ENCODE results near the gene ZNF609. TPM values are rescaled to one million over a fixed set of nuclear protein-coding genes. Genes with fewer than 3 reads are reported as not detected.
"Not testable (repeated sequence)": the region's sequence is repeated elsewhere in the genome, so short reads cannot be mapped to it uniquely, and the experiment has no call there.

The ZNF609 gene
- total and polyA plus RNA-seq, 4 donors, result 5.4 to 46.7 (median 23.6) TPM

DNA sequence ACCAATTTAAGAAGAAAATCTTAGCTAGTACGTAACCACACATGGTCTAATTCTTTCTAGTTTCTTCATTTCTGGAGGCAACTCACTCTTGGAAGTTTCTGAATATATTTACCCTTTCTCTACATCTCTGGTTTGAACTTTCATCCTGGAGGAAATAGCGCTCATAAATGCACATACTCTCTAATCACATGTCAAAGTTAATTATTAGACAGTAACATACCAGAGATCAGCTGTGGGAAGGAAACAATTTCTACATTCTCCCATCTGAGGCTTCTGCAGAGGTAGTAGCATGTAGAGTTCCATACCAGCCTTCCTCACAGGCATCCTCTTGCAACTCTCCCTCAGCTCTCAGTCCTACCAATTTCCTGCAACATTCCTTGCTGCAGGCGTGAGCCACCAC is 182.5 kb downstream of the ZNF609 start:
- WGBS, 2 donors, result 96 to 97% methylated on average over 3 of the region's 3 CpGs

DNA sequence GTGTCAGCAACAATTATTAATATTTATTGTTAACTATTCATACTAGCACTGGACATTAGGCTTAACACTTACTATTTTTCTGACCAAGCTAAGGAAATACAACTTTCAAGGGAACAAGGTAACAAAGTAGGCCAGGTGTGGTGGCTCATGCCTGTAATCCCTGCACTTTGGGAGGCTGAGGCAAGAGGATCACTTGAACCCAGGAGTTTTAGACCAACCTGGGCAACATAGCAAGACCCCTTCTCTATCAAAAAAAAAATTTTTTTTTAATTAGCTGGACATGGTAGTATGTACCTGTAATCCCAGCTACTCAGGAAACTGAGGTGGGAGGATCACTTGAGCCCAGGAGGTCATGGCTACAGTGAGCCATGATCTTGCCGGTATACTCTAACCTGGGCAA is 183.3 kb downstream of the ZNF609 start:
- no peaks in the 10 kb centered on the region for H3K9me3 ChIP-seq (ENCODE audit: control insufficient read depth, low read length)
- H3K4me3 ChIP-seq (ENCODE audit: low read length in 2 of 2), result no peak overlapping the region
- H3K27me3 ChIP-seq (ENCODE audit: control insufficient read depth in 1 of 2, insufficient read depth in 2 of 2, low read length in 1 of 2), result no peaks in the 10 kb centered on the region
- intact Hi-C loops (cut with DNase I), result no loop called here
- ATAC-seq (ENCODE audit: low FRiP score) (no peak), DNase-seq (no peak)
- WGBS, 2 donors, result 94 to 96% methylated on average over 1 of the region's 1 CpG
- H3K4me1 ChIP-seq (ENCODE audit: control insufficient read depth in 1 of 2, insufficient read depth in 2 of 2, low read length in 2 of 2), result peaks cover 0 to 5% of the 10 kb centered on the region in 2 donors
- H3K36me3 ChIP-seq (ENCODE audit: control insufficient read depth in 1 of 2, insufficient read depth in 2 of 2, low read length in 1 of 2), result no peaks in the 10 kb centered on the region
- H3K27ac ChIP-seq (ENCODE audit: low read depth in 1 of 2, low read length in 2 of 2), result no peak overlapping the region

More for the DNA sequence above, 182.5 kb downstream of the ZNF609 start:
- no peak for ATAC-seq (ENCODE audit: low FRiP score)
- Histone ChIP-seq H3K9me3 (ENCODE audit: control insufficient read depth, low read length) (no peaks in the 10 kb centered on the region), H3K27ac (ENCODE audit: low read depth in 1 of 2, low read length in 2 of 2) (no peak overlapping the region), H3K4me3 (ENCODE audit: low read length in 2 of 2) (no peak overlapping the region), H3K27me3 (ENCODE audit: control insufficient read depth in 1 of 2, insufficient read depth in 2 of 2, low read length in 1 of 2) (no peaks in the 10 kb centered on the region), H3K36me3 (ENCODE audit: control insufficient read depth in 1 of 2, insufficient read depth in 2 of 2, low read length in 1 of 2) (no peaks in the 10 kb centered on the region), H3K4me1 (ENCODE audit: control insufficient read depth in 1 of 2, insufficient read depth in 2 of 2, low read length in 2 of 2) (peaks cover 0 to 5% of the 10 kb centered on the region in 2 donors)
- DNase-seq, result no peak
- intact Hi-C loops (cut with DNase I), result no loop called here

DNA sequence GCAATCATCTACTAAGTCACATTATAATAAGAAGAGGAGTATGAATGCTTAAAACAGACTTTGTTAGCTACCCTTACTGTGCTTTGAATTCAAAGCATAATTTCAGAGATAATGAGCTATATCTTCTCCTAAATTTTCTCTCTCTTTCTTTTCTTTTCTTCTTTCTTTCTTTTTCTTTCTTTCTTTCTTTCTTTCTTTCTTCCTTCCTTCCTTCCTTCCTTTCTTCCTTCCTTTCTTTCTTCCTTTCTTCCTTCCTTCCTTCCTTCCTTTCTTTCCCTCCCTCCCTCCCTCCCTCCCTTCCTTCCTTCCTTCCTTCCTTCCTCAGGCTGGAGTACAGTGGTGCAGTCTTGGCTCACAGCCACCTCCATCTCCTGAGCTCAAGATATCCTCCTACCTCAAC is 184.4 kb downstream of the ZNF609 start:
- H3K27ac ChIP-seq (ENCODE audit: low read depth in 1 of 2, low read length in 2 of 2); H3K36me3 ChIP-seq (ENCODE audit: control insufficient read depth in 1 of 2, insufficient read depth in 2 of 2, low read length in 1 of 2); intact Hi-C loops (cut with DNase I); H3K9me3 ChIP-seq (ENCODE audit: control insufficient read depth, low read length); DNase-seq; ATAC-seq (ENCODE audit: low FRiP score); H3K27me3 ChIP-seq (ENCODE audit: control insufficient read depth in 1 of 2, insufficient read depth in 2 of 2, low read length in 1 of 2); H3K4me3 ChIP-seq (ENCODE audit: low read length in 2 of 2); H3K4me1 ChIP-seq (ENCODE audit: control insufficient read depth in 1 of 2, insufficient read depth in 2 of 2, low read length in 2 of 2): not testable (repeated sequence)

DNA sequence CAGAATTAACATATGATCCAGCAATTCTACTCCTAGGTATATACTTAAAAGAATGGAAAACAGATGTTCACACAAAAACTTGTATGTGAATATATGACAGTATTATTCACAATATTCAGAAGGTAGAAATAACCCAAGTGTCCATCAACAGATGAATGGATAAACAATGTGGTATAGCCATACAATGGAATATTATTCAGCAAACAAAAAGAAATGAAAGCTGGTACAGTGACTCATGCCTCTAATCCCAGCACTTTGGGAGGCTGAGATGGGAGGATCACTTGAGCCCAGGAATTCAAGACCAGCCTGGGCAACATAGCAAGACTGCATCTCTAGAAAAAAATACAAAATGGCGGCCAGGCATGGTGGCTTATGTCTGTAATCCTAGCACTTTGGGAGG is 185.6 kb downstream of the ZNF609 start:
- Histone ChIP-seq H3K27me3 (ENCODE audit: control insufficient read depth in 1 of 2, insufficient read depth in 2 of 2, low read length in 1 of 2) (no peaks in the 10 kb centered on the region), H3K4me3 (ENCODE audit: low read length in 2 of 2) (no peak overlapping the region), H3K9me3 (ENCODE audit: control insufficient read depth, low read length) (no peaks in the 10 kb centered on the region), H3K27ac (ENCODE audit: low read depth in 1 of 2, low read length in 2 of 2) (no peak overlapping the region), H3K4me1 (ENCODE audit: control insufficient read depth in 1 of 2, insufficient read depth in 2 of 2, low read length in 2 of 2) (no peaks in the 10 kb centered on the region), H3K36me3 (ENCODE audit: control insufficient read depth in 1 of 2, insufficient read depth in 2 of 2, low read length in 1 of 2) (no peaks in the 10 kb centered on the region)
- 99 to 100% methylated on average over 1 of the region's 1 CpG for WGBS, 2 donors
- DNase-seq (no peak), ATAC-seq (ENCODE audit: low FRiP score) (no peak)
- intact Hi-C loops (cut with DNase I), result no loop called here

DNA sequence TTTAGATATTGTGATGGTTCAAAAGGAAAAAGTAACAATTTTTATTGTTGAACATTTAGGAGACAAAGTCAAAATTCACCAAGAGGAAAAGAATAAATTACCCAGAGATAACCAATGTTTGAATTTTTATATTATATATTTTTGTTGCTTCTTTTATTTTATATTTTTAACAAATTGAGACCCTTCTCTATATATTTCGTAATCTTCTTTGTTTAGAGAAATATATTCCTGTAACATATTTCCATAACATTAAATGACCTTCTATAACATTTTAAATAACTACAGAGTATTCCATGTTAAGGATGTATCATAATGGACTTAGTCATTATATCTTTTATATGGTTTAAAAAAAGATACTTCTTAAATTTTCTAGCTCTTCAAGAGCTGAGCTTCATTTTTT is 187.0 kb downstream of the ZNF609 start:
- ATAC-seq (ENCODE audit: low FRiP score), result no peak
- Histone ChIP-seq H3K36me3 (ENCODE audit: control insufficient read depth in 1 of 2, insufficient read depth in 2 of 2, low read length in 1 of 2) (no peaks in the 10 kb centered on the region), H3K27ac (ENCODE audit: low read depth in 1 of 2, low read length in 2 of 2) (no peak overlapping the region), H3K4me1 (ENCODE audit: control insufficient read depth in 1 of 2, insufficient read depth in 2 of 2, low read length in 2 of 2) (no peaks in the 10 kb centered on the region), H3K9me3 (ENCODE audit: control insufficient read depth, low read length) (no peaks in the 10 kb centered on the region), H3K27me3 (ENCODE audit: control insufficient read depth in 1 of 2, insufficient read depth in 2 of 2, low read length in 1 of 2) (no peaks in the 10 kb centered on the region), H3K4me3 (ENCODE audit: low read length in 2 of 2) (no peak overlapping the region)
- DNase-seq, result no peak
- intact Hi-C loops (cut with DNase I), result no loop called here
- 98 to 99% methylated on average over 1 of the region's 1 CpG for WGBS, 2 donors

DNA sequence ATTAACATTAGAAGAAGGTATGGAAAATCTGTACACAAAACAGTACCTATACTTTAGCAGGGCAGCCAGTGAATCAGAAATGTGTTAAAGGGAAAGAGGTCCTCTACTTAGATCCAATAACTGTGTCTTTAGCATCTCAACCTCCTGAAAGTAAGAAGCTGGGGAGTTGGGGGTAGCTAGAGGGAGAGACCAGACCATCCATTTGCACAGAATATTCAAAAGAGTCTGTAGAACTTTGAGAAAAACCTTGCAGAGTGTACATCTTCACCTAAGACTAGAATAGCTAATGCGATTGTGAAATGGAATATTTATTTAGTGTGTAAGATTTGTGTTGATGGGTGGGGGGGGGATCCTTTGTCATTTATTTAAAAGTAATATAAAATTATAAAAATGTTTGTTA is 190.2 kb downstream of the ZNF609 start:
- no peaks in the 10 kb centered on the region for H3K36me3 ChIP-seq (ENCODE audit: control insufficient read depth in 1 of 2, insufficient read depth in 2 of 2, low read length in 1 of 2)
- H3K4me3 ChIP-seq (ENCODE audit: low read length in 2 of 2), result no peak overlapping the region
- H3K4me1 ChIP-seq (ENCODE audit: control insufficient read depth in 1 of 2, insufficient read depth in 2 of 2, low read length in 2 of 2), result no peaks in the 10 kb centered on the region
- DNase-seq (no peak), ATAC-seq (ENCODE audit: low FRiP score) (no peak)
- H3K9me3 ChIP-seq (ENCODE audit: control insufficient read depth, low read length), result no peaks in the 10 kb centered on the region
- 79 to 92% methylated on average over 1 of the region's 1 CpG for WGBS, 2 donors
- intact Hi-C loops (cut with DNase I), result loop anchor here in 1 of 2 donors (10.0 kb wide), 1 partner anchor 226 kb away; no protein-coding TSS in a partner anchor
- no peaks in the 10 kb centered on the region for H3K27me3 ChIP-seq (ENCODE audit: control insufficient read depth in 1 of 2, insufficient read depth in 2 of 2, low read length in 1 of 2)
- no peak overlapping the region for H3K27ac ChIP-seq (ENCODE audit: low read depth in 1 of 2, low read length in 2 of 2)

DNA sequence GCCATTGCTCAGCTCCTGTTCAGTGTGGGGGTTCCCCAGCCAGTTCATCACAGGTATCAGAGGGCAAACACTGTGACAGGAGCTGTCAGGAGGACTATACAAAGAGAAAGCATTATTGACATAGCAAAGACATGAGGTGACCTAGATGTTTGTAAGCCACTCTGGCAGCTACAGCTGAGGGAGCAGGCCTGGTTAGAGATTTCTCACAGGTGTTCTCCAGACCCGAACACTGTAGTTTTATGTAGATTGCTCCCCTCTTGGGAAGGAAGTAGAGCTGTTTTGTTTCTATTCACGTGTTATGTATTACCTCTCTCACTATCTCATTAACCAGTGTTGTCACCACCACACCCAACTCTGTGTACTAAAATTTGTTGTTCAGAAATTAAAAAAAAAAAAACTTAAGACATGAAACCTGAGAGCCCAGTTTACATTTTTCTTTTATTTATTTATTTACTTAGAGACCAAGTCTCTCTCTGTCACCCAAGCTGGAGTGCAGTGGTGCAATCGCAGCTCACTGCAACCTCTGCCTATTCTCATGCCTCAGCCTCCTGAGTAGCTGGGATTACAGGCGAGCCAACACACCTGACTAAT is 191.3 kb downstream of the ZNF609 start:
- DNase-seq, result no peak
- no peak for ATAC-seq (ENCODE audit: low FRiP score)
- WGBS, 2 donors, result 82 to 89% methylated on average over 4 of the region's 4 CpGs
- no peaks in the 10 kb centered on the region for H3K36me3 ChIP-seq (ENCODE audit: control insufficient read depth in 1 of 2, insufficient read depth in 2 of 2, low read length in 1 of 2)
- no peaks in the 10 kb centered on the region for H3K27me3 ChIP-seq (ENCODE audit: control insufficient read depth in 1 of 2, insufficient read depth in 2 of 2, low read length in 1 of 2)
- no peak overlapping the region for H3K4me3 ChIP-seq (ENCODE audit: low read length in 2 of 2)
- H3K27ac ChIP-seq (ENCODE audit: low read depth in 1 of 2, low read length in 2 of 2), result no peak overlapping the region
- no peaks in the 10 kb centered on the region for H3K4me1 ChIP-seq (ENCODE audit: control insufficient read depth in 1 of 2, insufficient read depth in 2 of 2, low read length in 2 of 2)
- H3K9me3 ChIP-seq (ENCODE audit: control insufficient read depth, low read length), result no peaks in the 10 kb centered on the region
- intact Hi-C loops (cut with DNase I), result loop anchor here in 1 of 2 donors (10.0 kb wide), 1 partner anchor 227 kb away; no protein-coding TSS in a partner anchor

DNA sequence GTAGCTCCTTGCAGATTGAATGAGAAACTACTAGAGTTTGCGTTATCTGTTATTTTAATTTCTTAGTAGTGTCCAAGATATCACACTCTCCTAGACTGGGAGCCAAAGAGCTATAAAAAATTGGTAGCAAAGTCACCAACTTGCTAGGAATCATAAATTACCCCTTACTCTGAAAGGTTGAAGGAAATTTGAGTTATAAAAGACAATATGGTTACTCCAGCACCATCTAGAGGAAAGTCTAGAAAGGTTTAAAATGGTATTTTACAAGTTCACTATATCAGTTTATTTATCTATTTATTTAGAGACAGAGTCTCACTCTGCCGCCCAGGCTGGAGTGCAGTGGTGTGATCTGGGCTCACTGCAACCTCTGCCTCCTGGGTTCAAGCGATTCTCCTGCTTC is 193.4 kb downstream of the ZNF609 start:
- intact Hi-C loops (cut with DNase I), result loop anchor here in 1 of 2 donors (10.0 kb wide), 1 partner anchor 229 kb away; no protein-coding TSS in a partner anchor
- Histone ChIP-seq H3K9me3 (ENCODE audit: control insufficient read depth, low read length) (no peaks in the 10 kb centered on the region), H3K4me3 (ENCODE audit: low read length in 2 of 2) (no peak overlapping the region), H3K4me1 (ENCODE audit: control insufficient read depth in 1 of 2, insufficient read depth in 2 of 2, low read length in 2 of 2) (no peaks in the 10 kb centered on the region), H3K27me3 (ENCODE audit: control insufficient read depth in 1 of 2, insufficient read depth in 2 of 2, low read length in 1 of 2) (no peaks in the 10 kb centered on the region), H3K36me3 (ENCODE audit: control insufficient read depth in 1 of 2, insufficient read depth in 2 of 2, low read length in 1 of 2) (no peaks in the 10 kb centered on the region), H3K27ac (ENCODE audit: low read depth in 1 of 2, low read length in 2 of 2) (no peak overlapping the region)
- 53 to 57% methylated on average over 3 of the region's 3 CpGs for WGBS, 2 donors
- ATAC-seq (ENCODE audit: low FRiP score) (no peak), DNase-seq (no peak)

DNA sequence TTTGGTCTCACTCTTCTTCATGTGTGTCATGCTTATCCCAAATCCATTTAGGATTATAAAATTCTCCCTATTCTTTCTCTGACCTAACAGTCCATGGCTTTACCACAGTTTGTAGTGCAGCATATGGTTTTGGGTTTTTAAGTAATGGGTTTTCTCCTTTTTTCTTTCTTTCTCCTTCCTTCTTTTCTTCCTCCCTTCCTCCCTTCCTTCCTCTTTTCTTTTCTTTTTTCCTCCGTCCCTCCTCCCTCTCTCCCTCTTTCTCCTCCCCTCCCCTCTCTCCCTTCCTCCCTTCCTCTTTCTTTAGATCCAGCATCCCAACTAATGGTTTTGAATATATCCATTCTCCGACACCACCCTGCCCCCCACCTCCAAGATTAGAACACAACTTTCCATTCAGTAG is 196.1 kb downstream of the ZNF609 start:
- 87% methylated on average over 2 of the region's 2 CpGs for WGBS, 2 donors
- Histone ChIP-seq H3K27me3 (ENCODE audit: control insufficient read depth in 1 of 2, insufficient read depth in 2 of 2, low read length in 1 of 2) (no peaks in the 10 kb centered on the region), H3K27ac (ENCODE audit: low read depth in 1 of 2, low read length in 2 of 2) (no peak overlapping the region), H3K9me3 (ENCODE audit: control insufficient read depth, low read length) (no peaks in the 10 kb centered on the region), H3K4me3 (ENCODE audit: low read length in 2 of 2) (no peak overlapping the region), H3K4me1 (ENCODE audit: control insufficient read depth in 1 of 2, insufficient read depth in 2 of 2, low read length in 2 of 2) (peaks cover 0 to 1% of the 10 kb centered on the region in 2 donors), H3K36me3 (ENCODE audit: control insufficient read depth in 1 of 2, insufficient read depth in 2 of 2, low read length in 1 of 2) (no peaks in the 10 kb centered on the region)
- DNase-seq (no peak), ATAC-seq (ENCODE audit: low FRiP score) (no peak)
- intact Hi-C loops (cut with DNase I), result loop anchor here in 1 of 2 donors (10.0 kb wide), 1 partner anchor 232 kb away; no protein-coding TSS in a partner anchor
